K562 (cell line): ENCODE results near the gene SLC16A4. TPM values are rescaled to one million over a fixed set of nuclear protein-coding genes. Genes with fewer than 3 reads are reported as not detected.

Experiments
- ATAC-seq: fragments of 200-7000 bp; cut with Tn5 transposase; 3 replicates; pipeline ENCODE4 v1.9.1; 2020; ENCODE audit warnings: moderate library complexity
- BruUV-seq: library from RNA; stranded (reverse); fragments of 400-500 nt; replicated peaks from 2 replicates; lab custom pipeline; 2021; lab: Mats Ljungman, UMichigan
- CTCF ChIA-PET: fragments of 300-600 bp; formaldehyde crosslinking; extraction: SDS; loops from one replicate; lab custom pipeline; 2021; ENCODE audit warnings: low intra/inter-chr PET ratio; lab: Yijun Ruan, JAX
- POLR2A ChIA-PET: fragments of 300-600, 350-650 bp; sonication (Branson Sonifier 250); formaldehyde crosslinking; extraction: SDS; loops from one replicate; lab custom pipeline; 2021; ENCODE audit warnings: antibody characterized with exemption, inconsistent platforms; lab: Yijun Ruan, JAX
- DNase-seq, 4 experiments: peaks; one replicate each; pipeline versions ENCODE4 v3.0.0 to v3.0.0-alpha.2; 2011 to 2018; ENCODE audit warnings: low spot score in 3 of 4, mixed read lengths in 3 of 4; ENCODE audit errors: extremely low read depth in 1 of 4
- FAIRE-seq: peaks from 2 replicates; lab custom pipeline; 2011; peaks lifted over from hg19 to GRCh38; lab: Jason Lieb, UNC
- H2AFZ ChIP-seq: 2 replicates; pipeline ENCODE4 v1.6.0; 2011; ENCODE audit warnings: low read depth, low read length, control low read depth, inconsistent platforms
- H3K27ac ChIP-seq: fragments of 200-600 bp; 3 replicates; pipeline ENCODE4 v1.8.0; 2011; ENCODE audit warnings: low read depth, mild to moderate bottlenecking, control low read depth, inconsistent platforms, low read length, moderate library complexity, mixed read lengths; ENCODE audit errors: extremely low read depth
- H3K27me3 ChIP-seq, 2 experiments: fragments of 300-600 bp in 1 of 2; 2 replicates in 1 of 2; 3 replicates in 1 of 2; pipeline versions ENCODE4 v1.6.0 to v1.8.0; 2011; ENCODE audit warnings: inconsistent platforms in 2 of 2, low read length in 2 of 2, mild to moderate bottlenecking in 1 of 2, mixed read lengths in 1 of 2, moderate library complexity in 1 of 2; ENCODE audit not compliant: control insufficient read depth in 2 of 2, insufficient read depth in 2 of 2
- H3K36me3 ChIP-seq: fragments of 300-600 bp; 3 replicates; pipeline ENCODE4 v1.8.0; 2011; ENCODE audit warnings: mild to moderate bottlenecking, low read length, inconsistent platforms; ENCODE audit not compliant: control insufficient read depth, insufficient read depth
- H3K4me1 ChIP-seq, 2 experiments: fragments of 200-600 bp in 1 of 2; replicated peaks in 1 of 2; 2 replicates in 1 of 2; 3 replicates in 1 of 2; pipeline versions ENCODE4 v1.5.1 to v1.8.0; 2011; ENCODE audit warnings: inconsistent platforms in 2 of 2, low read length in 2 of 2, mild to moderate bottlenecking in 1 of 2, mixed read lengths in 1 of 2, moderate library complexity in 1 of 2; ENCODE audit not compliant: control insufficient read depth in 2 of 2, insufficient read depth in 2 of 2
- H3K4me2 ChIP-seq: 2 replicates; pipeline ENCODE4 v1.6.1; 2011; ENCODE audit warnings: low read length, control low read depth, inconsistent platforms, mixed read lengths; ENCODE audit not compliant: insufficient read depth
- H3K4me3 ChIP-seq: fragments of 200-600 bp; sonication (generic), shearing (Covaris generic); 2 replicates; pipeline ENCODE4 v1.5.1; 2016; ENCODE audit warnings: control low read depth, inconsistent platforms
- H3K79me2 ChIP-seq: fragments of 200-600 bp; 3 replicates; pipeline ENCODE4 v1.8.0; 2011; ENCODE audit warnings: low read length, inconsistent platforms; ENCODE audit not compliant: control insufficient read depth, insufficient read depth
- H3K9ac ChIP-seq, 2 experiments: 2 replicates each; pipeline versions ENCODE4 v1.6.0 to v1.6.1; 2011; ENCODE audit warnings: low read depth in 2 of 2, low read length in 2 of 2, control low read depth in 1 of 2, inconsistent platforms in 1 of 2, mild to moderate bottlenecking in 1 of 2, mixed read lengths in 1 of 2; ENCODE audit not compliant: insufficient read depth in 1 of 2
- H3K9me1 ChIP-seq: one replicate; pipeline ENCODE4 v1.6.0; 2011; ENCODE audit warnings: inconsistent platforms, mild to moderate bottlenecking, low read length, moderate library complexity; ENCODE audit not compliant: control insufficient read depth, insufficient read depth
- H3K9me3 ChIP-seq: replicated peaks from 2 replicates; pipeline ENCODE4 v1.5.1; 2011; ENCODE audit warnings: low read depth, low read length, inconsistent platforms; ENCODE audit not compliant: control insufficient read depth, insufficient read depth
- H4K20me1 ChIP-seq: replicated peaks from 2 replicates; pipeline ENCODE4 v1.6.1; 2011; ENCODE audit warnings: low read length, inconsistent platforms, mixed read lengths; ENCODE audit not compliant: control insufficient read depth, insufficient read depth
- BHLHE40 ChIP-seq: IDR thresholded peaks from 2 replicates; pipeline ENCODE4 v1.6.1; 2011; ENCODE audit warnings: low read length, improper control_type of control experiment
- FOXA3 ChIP-seq, 2 experiments: fragments of 450-650 bp in 1 of 2; sonication (generic) in 1 of 2; formaldehyde crosslinking; IDR thresholded peaks in 1 of 2; conservative IDR thresholded peaks in 1 of 2; 2 replicates each; pipeline versions ENCODE4 v1.4.0 to v1.8.0; 2020 to 2022; ENCODE audit warnings: mild to moderate bottlenecking in 2 of 2, missing genetic modification reagents in 1 of 2
- MAFG ChIP-seq: fragments of 450-650 bp; conservative IDR thresholded peaks from 2 replicates; pipeline ENCODE4 v1.6.1; 2016; ENCODE audit warnings: missing genetic modification characterization, missing compliant biosample characterization
- NONO ChIP-seq, 2 experiments: fragments of 200-400 bp in 1 of 2; fragments of 450-650 bp in 1 of 2; formaldehyde crosslinking in 1 of 2; IDR thresholded peaks; 2 replicates each; pipeline ENCODE4 v1.6.1; 2017; ENCODE audit warnings: low read depth in 2 of 2, mild to moderate bottlenecking in 2 of 2, moderate library complexity in 2 of 2, low read length in 1 of 2
- RFX1 ChIP-seq: fragments of 450-650 bp; IDR thresholded peaks from 2 replicates; pipeline ENCODE4 v1.6.1; 2016; ENCODE audit warnings: mild to moderate bottlenecking, moderate library complexity
- SNRNP70 ChIP-seq: fragments of 200-400 bp; formaldehyde crosslinking; optimal IDR thresholded peaks from 2 replicates; pipeline ENCODE3; 2017; ENCODE audit warnings: low read depth, low read length
- ZNF212 ChIP-seq: fragments of 450-650 bp; formaldehyde crosslinking; IDR thresholded peaks from 2 replicates; pipeline ENCODE4 v1.4.0; 2020; ENCODE audit warnings: mild to moderate bottlenecking
- ZNF695 ChIP-seq: fragments of 450-650 bp; formaldehyde crosslinking; IDR thresholded peaks from 2 replicates; pipeline ENCODE4 v1.4.0; 2020; ENCODE audit warnings: mild to moderate bottlenecking, moderate library complexity
- WGBS: fragments of 100-300 bp; shearing (Covaris generic); methylation state at CpG from one replicate; pipeline ENCODE4 v1.1.6; 2016; ENCODE audit warnings: low coverage, mixed read lengths; ENCODE audit not compliant: insufficient coverage; ENCODE audit errors: missing lambda C conversion rate; 5-methylcytosine and 5-hydroxymethylcytosine counted together
- in situ Hi-C: fragments of 300-500 bp; cut with MboI; formaldehyde crosslinking; loops from 4 replicates; pipeline ENCODE4 v1.15.0; 2018; ENCODE audit warnings: inconsistent platforms, mixed read lengths
- intact Hi-C: fragments of 100-400 bp; cut with micrococcal nuclease; formaldehyde crosslinking; loops from 2 replicates; pipeline ENCODE4 v1.14.2; 2022
- polyA plus RNA-seq, 8 experiments: library from polyadenylated mRNA; depleted of rRNA in 4 of 8; stranded (reverse) in 5 of 8; unstranded in 3 of 8; fragments of >200 nt; fragmentation: Nextera tagmentation in 2 of 8; fragmentation: Illumina TruSeq in 1 of 8; extraction: Ambion mirVana in 2 of 8; extraction: Trizol in 1 of 8; gene quantifications; 2 replicates each; pipeline versions ENCODE4 v1.2.1 to v1.2.3, GENCODE V29; 2011 to 2014; ENCODE audit warnings: inconsistent platforms in 1 of 8, missing spikeins in 1 of 8
- total RNA-seq, 7 experiments: library from RNA; depleted of rRNA in 6 of 7; stranded (reverse); fragments of >200 nt in 6 of 7; fragmentation: Illumina TruSeq in 2 of 7; extraction: Trizol in 2 of 7; gene quantifications; 2 replicates each; pipeline versions ENCODE4 v1.2.1 to v1.2.3, GENCODE V29; 2011 to 2021; ENCODE audit warnings: low replicate concordance in 1 of 7
- TF ChIP-seq, protein P1 (sequence below): fragments of 250-450 bp; sonication (Bioruptor Pico); IDR thresholded peaks from 2 replicates; pipeline ENCODE4 v1.9.0; 2021; ENCODE audit warnings: mild to moderate bottlenecking, inconsistent platforms
- TF ChIP-seq, protein P2 (sequence below), 2 experiments: fragments of 450-650 bp in 1 of 2; sonication (generic) in 1 of 2; formaldehyde crosslinking; conservative IDR thresholded peaks; 2 replicates each; pipeline versions ENCODE4 v1.4.0 to v1.8.1; 2020 to 2022; ENCODE audit warnings: mild to moderate bottlenecking in 1 of 2, missing genetic modification reagents in 1 of 2
- TF ChIP-seq, protein P3 (sequence below): fragments of 450-650 bp; IDR thresholded peaks from 2 replicates; pipeline ENCODE4 v1.6.1; 2016; ENCODE audit warnings: antibody characterized with exemption

The SLC16A4 gene
- total and polyA plus RNA-seq, 9 of the 15 experiments (the other 6 are each of a cell fraction or from before 2014, with no cell fraction given), result 0.04 to 0.31 (median 0.18) TPM; not detected in 1

DNA sequence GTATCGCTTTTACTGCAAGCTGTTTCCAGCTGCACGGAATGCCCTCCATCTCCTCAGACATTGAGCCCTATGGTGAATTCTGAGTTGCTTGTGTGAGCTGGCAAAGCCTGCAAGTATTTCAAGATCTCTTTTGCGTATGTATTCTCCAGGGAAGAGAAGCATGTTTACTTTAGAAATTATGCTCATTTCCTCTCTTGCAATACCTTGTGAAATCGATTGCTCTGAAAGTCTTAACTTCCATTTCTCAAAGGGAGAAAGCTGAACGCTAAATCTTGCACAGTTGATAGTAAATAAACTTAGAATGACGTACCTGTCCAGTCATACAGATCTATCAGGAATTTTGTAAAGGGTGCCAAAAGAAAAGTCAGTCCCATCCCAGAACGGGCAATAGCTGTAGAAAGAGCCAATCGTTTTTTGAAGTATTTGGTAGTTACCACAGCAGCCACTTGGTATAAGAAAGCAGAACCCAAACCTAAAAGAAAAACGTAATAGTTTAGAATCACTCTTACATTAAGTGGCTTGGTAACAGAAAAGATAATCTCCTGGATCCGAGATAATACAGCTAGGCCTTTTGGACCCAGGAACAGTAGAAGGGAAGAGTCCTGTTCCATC is 10.0 kb downstream of the SLC16A4 start:
- H3K9ac ChIP-seq, result no peak overlapping the region
- no peak for DNase-seq
- intact Hi-C loops (no loop called here), in situ Hi-C loops (no loop called here)
- TF ChIP-seq FOXA3 (CRISPR knock-in tag; conservative IDR thresholded peaks at IDR 0.05 in 1 of 2, IDR thresholded peaks at IDR 0.05 in 1 of 2), result no peak
- no peak for TF ChIP-seq SNRNP70
- TF ChIP-seq RFX1, result no peak
- TF ChIP-seq MAFG (tag), result no peak
- TF ChIP-seq, protein P1, sequence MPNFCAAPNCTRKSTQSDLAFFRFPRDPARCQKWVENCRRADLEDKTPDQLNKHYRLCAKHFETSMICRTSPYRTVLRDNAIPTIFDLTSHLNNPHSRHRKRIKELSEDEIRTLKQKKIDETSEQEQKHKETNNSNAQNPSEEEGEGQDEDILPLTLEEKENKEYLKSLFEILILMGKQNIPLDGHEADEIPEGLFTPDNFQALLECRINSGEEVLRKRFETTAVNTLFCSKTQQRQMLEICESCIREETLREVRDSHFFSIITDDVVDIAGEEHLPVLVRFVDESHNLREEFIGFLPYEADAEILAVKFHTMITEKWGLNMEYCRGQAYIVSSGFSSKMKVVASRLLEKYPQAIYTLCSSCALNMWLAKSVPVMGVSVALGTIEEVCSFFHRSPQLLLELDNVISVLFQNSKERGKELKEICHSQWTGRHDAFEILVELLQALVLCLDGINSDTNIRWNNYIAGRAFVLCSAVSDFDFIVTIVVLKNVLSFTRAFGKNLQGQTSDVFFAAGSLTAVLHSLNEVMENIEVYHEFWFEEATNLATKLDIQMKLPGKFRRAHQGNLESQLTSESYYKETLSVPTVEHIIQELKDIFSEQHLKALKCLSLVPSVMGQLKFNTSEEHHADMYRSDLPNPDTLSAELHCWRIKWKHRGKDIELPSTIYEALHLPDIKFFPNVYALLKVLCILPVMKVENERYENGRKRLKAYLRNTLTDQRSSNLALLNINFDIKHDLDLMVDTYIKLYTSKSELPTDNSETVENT (CRISPR knock-in tag), result no peak
- no peak for TF ChIP-seq ZNF695 (CRISPR knock-in tag)
- TF ChIP-seq, protein P2, sequence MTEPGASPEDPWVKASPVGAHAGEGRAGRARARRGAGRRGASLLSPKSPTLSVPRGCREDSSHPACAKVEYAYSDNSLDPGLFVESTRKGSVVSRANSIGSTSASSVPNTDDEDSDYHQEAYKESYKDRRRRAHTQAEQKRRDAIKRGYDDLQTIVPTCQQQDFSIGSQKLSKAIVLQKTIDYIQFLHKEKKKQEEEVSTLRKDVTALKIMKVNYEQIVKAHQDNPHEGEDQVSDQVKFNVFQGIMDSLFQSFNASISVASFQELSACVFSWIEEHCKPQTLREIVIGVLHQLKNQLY (CRISPR knock-in tag; conservative IDR thresholded peaks at IDR 0.05), result no peak
- TF ChIP-seq, protein P3, sequence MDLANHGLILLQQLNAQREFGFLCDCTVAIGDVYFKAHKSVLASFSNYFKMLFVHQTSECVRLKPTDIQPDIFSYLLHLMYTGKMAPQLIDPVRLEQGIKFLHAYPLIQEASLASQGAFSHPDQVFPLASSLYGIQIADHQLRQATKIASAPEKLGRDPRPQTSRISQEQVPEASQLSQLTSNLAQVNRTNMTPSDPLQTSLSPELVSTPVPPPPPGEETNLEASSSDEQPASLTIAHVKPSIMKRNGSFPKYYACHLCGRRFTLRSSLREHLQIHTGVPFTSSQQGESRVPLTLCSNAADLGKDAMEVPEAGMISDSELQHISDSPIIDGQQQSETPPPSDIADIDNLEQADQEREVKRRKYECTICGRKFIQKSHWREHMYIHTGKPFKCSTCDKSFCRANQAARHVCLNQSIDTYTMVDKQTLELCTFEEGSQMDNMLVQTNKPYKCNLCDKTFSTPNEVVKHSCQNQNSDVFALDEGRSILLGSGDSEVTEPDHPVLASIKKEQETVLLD, result no peak
- TF ChIP-seq BHLHE40, result no peak
- TF ChIP-seq ZNF212 (CRISPR knock-in tag), result no peak
- no peak for TF ChIP-seq NONO (IDR thresholded peaks at IDR 0.05; ENCODE audit: low read depth in 2 of 2, low read length in 1 of 2)
- ATAC-seq, result no peak
- H3K27me3 ChIP-seq, result no peaks in the 10 kb centered on the region
- H3K4me3 ChIP-seq, result no peak overlapping the region
- H3K27ac ChIP-seq, result no peak overlapping the region
- ChIA-PET CTCF (no interaction called here), POLR2A (interaction anchor here (0.7 to 3.9 kb wide), 3 partner anchors 8 to 42 kb away, joined by 3 to 13 read pairs (median 6); partner anchors contain the start of gene RBM15)
- no peaks in the 10 kb centered on the region for H3K9me3 ChIP-seq
- H3K4me1 ChIP-seq, result no peaks in the 10 kb centered on the region
- H3K36me3 ChIP-seq, result peaks cover 64% of the 10 kb centered on the region
- no peaks in the 10 kb centered on the region for H4K20me1 ChIP-seq
- WGBS, result 85% methylated on average over 9 of the region's 10 CpGs
- no peaks in the 10 kb centered on the region for H3K9me1 ChIP-seq
- no peak overlapping the region for H3K4me2 ChIP-seq
- no peak for FAIRE-seq
- no peak overlapping the region for H2AFZ ChIP-seq
- no peaks in the 10 kb centered on the region for H3K79me2 ChIP-seq
- BruUV-seq, result no TSS peak
